K562 (cell line): ENCODE results near the gene PRRC2A. TPM values are rescaled to one million over a fixed set of nuclear protein-coding genes. Genes with fewer than 3 reads are reported as not detected.
A peak's percentile ranks its signal among the peaks of the same experiment; 100 is the strongest.

Experiments
- ARID1B ChIP-seq: fragments of 450-650 bp; IDR thresholded peaks from 2 replicates; pipeline ENCODE4 v1.6.1; 2016; ENCODE audit warnings: antibody characterized with exemption, mild to moderate bottlenecking, inconsistent platforms
- ASH1L ChIP-seq: fragments of 450-650 bp; IDR thresholded peaks from 2 replicates; pipeline ENCODE4 v1.6.1; 2018; ENCODE audit warnings: borderline replicate concordance, mild to moderate bottlenecking, low read depth; ENCODE audit not compliant: partially characterized antibody
- CCNT2 ChIP-seq: IDR thresholded peaks from 2 replicates; pipeline ENCODE4 v1.6.1; 2011; ENCODE audit warnings: borderline replicate concordance, low read depth, mild to moderate bottlenecking, moderate library complexity, mixed read lengths, low read length; ENCODE audit not compliant: insufficient read length; ENCODE audit errors: extremely low read depth
- GTF2F1 ChIP-seq: IDR thresholded peaks from 2 replicates; pipeline ENCODE4 v1.6.1; 2011; ENCODE audit warnings: low read depth, low read length, improper control_type of control experiment
- HSF4 ChIP-seq: fragments of 250-450 bp; sonication (Bioruptor Pico); IDR thresholded peaks from 2 replicates; pipeline ENCODE4 v2.1.2; 2022; ENCODE audit warnings: mild to moderate bottlenecking, moderate library complexity, borderline replicate concordance
- KLF6 ChIP-seq: fragments of 250-450 bp; sonication (Bioruptor Pico); IDR thresholded peaks from 2 replicates; pipeline ENCODE4 v1.4.0; 2020; ENCODE audit warnings: mild to moderate bottlenecking, moderate library complexity, borderline replicate concordance
- MAFG ChIP-seq: fragments of 450-650 bp; conservative IDR thresholded peaks from 2 replicates; pipeline ENCODE4 v1.6.1; 2016; ENCODE audit warnings: missing genetic modification characterization, missing compliant biosample characterization
- NRF1 ChIP-seq, 2 experiments: fragments of 450-650 bp; IDR thresholded peaks in 1 of 2; conservative IDR thresholded peaks in 1 of 2; 2 replicates each; pipeline ENCODE4 v1.6.1; 2014; ENCODE audit warnings: mild to moderate bottlenecking in 2 of 2
- POLR2G ChIP-seq: fragments of 200-400 bp; formaldehyde crosslinking; IDR thresholded peaks from 2 replicates; pipeline ENCODE4 v1.6.1; 2017; ENCODE audit warnings: low read depth, mild to moderate bottlenecking, antibody characterized with exemption, low read length, moderate library complexity
- TRIM24 ChIP-seq, 2 experiments: fragments of 450-650 bp; IDR thresholded peaks; 2 replicates each; pipeline ENCODE4 v1.6.1; 2016
- polyA plus RNA-seq, 8 experiments: library from polyadenylated mRNA; depleted of rRNA in 4 of 8; stranded (reverse) in 5 of 8; unstranded in 3 of 8; fragments of >200 nt; fragmentation: Nextera tagmentation in 2 of 8; fragmentation: Illumina TruSeq in 1 of 8; extraction: Ambion mirVana in 2 of 8; extraction: Trizol in 1 of 8; gene quantifications; 2 replicates each; pipeline versions ENCODE4 v1.2.1 to v1.2.3, GENCODE V29; 2011 to 2014; ENCODE audit warnings: inconsistent platforms in 1 of 8, missing spikeins in 1 of 8
- total RNA-seq, 7 experiments: library from RNA; depleted of rRNA in 6 of 7; stranded (reverse); fragments of >200 nt in 6 of 7; fragmentation: Illumina TruSeq in 2 of 7; extraction: Trizol in 2 of 7; gene quantifications; 2 replicates each; pipeline versions ENCODE4 v1.2.1 to v1.2.3, GENCODE V29; 2011 to 2021; ENCODE audit warnings: low replicate concordance in 1 of 7
- TF ChIP-seq, protein P1 (sequence below): fragments of 150-350 bp; IDR thresholded peaks from 2 replicates; pipeline ENCODE4 v1.6.1; 2014; ENCODE audit warnings: low read depth, mild to moderate bottlenecking, low read length, borderline replicate concordance
- TF ChIP-seq, protein P2 (sequence below): fragments of 450-650 bp; IDR thresholded peaks from 2 replicates; pipeline ENCODE4 v1.6.1; 2016; ENCODE audit warnings: low read depth
- TF ChIP-seq, protein P3 (sequence below): fragments of 250-450 bp; sonication (Bioruptor Pico); IDR thresholded peaks from 2 replicates; pipeline ENCODE4 v1.5.0; 2021; ENCODE audit warnings: mild to moderate bottlenecking, borderline replicate concordance

The PRRC2A gene
- total and polyA plus RNA-seq, 9 of the 15 experiments (the other 6 are each of a cell fraction or from before 2014, with no cell fraction given), result 1.0 to 332 (median 63.0) TPM

DNA sequence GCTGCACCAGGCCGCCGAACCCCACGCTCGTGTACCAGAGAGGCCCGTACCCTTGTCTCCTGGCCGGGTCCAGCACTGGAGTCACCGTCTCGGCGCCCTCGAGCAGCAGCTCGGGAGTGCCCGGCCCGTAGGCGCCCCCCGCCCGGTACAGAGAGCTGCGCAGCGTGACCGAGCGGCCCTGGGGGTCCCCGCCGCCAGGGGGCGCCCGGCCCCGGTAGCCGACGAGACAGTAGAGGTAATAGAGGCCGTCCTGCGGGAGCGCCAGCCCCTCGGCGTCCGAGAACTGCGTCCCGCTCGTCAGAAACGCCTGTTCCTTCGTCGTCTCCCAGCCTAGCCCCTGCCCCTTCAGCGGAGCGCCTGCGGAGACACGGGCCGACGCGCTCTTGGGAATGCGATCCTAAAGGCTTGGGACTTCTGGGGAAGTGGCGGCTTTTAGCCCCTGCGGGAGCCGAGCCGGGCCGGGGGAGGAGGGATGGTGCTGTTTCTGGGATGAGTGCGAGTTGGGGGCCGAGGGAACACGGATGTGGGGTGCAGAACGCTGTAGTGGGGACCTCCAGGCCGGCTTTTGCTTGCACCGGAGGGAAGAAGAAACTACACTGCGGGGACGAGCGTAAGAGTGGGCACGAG, 39.6 kb upstream of the PRRC2A start (continued):
- TF ChIP-seq, protein P1, sequence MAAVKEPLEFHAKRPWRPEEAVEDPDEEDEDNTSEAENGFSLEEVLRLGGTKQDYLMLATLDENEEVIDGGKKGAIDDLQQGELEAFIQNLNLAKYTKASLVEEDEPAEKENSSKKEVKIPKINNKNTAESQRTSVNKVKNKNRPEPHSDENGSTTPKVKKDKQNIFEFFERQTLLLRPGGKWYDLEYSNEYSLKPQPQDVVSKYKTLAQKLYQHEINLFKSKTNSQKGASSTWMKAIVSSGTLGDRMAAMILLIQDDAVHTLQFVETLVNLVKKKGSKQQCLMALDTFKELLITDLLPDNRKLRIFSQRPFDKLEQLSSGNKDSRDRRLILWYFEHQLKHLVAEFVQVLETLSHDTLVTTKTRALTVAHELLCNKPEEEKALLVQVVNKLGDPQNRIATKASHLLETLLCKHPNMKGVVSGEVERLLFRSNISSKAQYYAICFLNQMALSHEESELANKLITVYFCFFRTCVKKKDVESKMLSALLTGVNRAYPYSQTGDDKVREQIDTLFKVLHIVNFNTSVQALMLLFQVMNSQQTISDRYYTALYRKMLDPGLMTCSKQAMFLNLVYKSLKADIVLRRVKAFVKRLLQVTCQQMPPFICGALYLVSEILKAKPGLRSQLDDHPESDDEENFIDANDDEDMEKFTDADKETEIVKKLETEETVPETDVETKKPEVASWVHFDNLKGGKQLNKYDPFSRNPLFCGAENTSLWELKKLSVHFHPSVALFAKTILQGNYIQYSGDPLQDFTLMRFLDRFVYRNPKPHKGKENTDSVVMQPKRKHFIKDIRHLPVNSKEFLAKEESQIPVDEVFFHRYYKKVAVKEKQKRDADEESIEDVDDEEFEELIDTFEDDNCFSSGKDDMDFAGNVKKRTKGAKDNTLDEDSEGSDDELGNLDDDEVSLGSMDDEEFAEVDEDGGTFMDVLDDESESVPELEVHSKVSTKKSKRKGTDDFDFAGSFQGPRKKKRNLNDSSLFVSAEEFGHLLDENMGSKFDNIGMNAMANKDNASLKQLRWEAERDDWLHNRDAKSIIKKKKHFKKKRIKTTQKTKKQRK, result no peak
- TF ChIP-seq, protein P2, sequence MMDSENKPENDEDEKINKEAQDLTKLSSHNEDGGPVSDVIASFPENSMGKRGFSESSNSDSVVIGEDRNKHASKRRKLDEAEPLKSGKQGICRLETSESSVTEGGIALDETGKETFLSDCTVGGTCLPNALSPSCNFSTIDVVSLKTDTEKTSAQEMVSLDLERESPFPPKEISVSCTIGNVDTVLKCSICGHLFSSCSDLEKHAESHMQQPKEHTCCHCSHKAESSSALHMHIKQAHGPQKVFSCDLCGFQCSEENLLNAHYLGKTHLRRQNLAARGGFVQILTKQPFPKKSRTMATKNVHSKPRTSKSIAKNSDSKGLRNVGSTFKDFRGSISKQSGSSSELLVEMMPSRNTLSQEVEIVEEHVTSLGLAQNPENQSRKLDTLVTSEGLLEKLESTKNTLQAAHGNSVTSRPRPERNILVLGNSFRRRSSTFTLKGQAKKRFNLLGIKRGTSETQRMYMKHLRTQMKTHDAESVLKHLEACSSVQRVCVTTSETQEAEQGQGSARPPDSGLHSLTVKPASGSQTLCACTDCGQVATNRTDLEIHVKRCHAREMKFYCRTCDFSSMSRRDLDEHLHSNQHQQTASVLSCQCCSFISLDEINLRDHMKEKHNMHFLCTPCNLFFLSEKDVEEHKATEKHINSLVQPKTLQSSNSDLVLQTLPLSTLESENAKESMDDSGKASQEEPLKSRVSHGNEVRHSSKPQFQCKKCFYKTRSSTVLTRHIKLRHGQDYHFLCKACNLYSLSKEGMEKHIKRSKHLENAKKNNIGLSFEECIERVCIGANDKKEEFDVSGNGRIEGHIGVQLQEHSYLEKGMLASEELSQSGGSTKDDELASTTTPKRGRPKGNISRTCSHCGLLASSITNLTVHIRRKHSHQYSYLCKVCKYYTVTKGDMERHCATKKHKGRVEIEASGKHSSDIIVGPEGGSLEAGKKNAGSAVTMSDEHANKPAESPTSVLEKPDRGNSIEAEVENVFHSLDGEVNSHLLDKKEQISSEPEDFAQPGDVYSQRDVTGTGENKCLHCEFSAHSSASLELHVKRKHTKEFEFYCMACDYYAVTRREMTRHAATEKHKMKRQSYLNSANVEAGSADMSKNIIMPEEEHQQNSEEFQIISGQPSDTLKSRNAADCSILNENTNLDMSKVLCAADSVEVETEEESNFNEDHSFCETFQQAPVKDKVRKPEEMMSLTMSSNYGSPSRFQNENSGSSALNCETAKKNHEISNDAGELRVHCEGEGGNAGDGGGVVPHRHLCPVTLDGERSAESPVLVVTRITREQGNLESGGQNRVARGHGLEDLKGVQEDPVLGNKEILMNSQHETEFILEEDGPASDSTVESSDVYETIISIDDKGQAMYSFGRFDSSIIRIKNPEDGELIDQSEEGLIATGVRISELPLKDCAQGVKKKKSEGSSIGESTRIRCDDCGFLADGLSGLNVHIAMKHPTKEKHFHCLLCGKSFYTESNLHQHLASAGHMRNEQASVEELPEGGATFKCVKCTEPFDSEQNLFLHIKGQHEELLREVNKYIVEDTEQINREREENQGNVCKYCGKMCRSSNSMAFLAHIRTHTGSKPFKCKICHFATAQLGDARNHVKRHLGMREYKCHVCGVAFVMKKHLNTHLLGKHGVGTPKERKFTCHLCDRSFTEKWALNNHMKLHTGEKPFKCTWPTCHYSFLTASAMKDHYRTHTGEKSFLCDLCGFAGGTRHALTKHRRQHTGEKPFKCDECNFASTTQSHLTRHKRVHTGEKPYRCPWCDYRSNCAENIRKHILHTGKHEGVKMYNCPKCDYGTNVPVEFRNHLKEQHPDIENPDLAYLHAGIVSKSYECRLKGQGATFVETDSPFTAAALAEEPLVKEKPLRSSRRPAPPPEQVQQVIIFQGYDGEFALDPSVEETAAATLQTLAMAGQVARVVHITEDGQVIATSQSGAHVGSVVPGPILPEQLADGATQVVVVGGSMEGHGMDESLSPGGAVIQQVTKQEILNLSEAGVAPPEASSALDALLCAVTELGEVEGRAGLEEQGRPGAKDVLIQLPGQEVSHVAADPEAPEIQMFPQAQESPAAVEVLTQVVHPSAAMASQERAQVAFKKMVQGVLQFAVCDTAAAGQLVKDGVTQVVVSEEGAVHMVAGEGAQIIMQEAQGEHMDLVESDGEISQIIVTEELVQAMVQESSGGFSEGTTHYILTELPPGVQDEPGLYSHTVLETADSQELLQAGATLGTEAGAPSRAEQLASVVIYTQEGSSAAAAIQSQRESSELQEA, result no peak
- TF ChIP-seq ARID1B (peak; percentile 9; the same call in 1 of the 2 replicates), CCNT2 (peak; percentile 82), KLF6 (CRISPR knock-in tag) (no peak), TRIM24 (IDR thresholded peaks at IDR 0.05) (peak in 1 of 2 experiments; percentile 46; a peak in 1 of 4 replicates), GTF2F1 (no peak), POLR2G (peak; percentile 95), ASH1L (no peak), HSF4 (CRISPR knock-in tag) (no peak), MAFG (tag) (no peak), NRF1 (conservative IDR thresholded peaks at IDR 0.05 in 1 of 2, IDR thresholded peaks at IDR 0.05 in 1 of 2) (peak; percentile 81 to 85)
- TF ChIP-seq, protein P3, sequence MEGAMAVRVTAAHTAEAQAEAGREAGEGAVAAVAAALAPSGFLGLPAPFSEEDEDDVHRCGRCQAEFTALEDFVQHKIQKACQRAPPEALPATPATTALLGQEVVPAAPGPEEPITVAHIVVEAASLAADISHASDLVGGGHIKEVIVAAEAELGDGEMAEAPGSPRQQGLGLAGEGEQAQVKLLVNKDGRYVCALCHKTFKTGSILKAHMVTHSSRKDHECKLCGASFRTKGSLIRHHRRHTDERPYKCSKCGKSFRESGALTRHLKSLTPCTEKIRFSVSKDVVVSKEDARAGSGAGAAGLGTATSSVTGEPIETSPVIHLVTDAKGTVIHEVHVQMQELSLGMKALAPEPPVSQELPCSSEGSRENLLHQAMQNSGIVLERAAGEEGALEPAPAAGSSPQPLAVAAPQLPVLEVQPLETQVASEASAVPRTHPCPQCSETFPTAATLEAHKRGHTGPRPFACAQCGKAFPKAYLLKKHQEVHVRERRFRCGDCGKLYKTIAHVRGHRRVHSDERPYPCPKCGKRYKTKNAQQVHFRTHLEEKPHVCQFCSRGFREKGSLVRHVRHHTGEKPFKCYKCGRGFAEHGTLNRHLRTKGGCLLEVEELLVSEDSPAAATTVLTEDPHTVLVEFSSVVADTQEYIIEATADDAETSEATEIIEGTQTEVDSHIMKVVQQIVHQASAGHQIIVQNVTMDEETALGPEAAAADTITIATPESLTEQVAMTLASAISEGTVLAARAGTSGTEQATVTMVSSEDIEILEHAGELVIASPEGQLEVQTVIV (CRISPR knock-in tag), result no peak
